AG04450 (cell line): ENCODE measurements around the gene BABAM2. TPM values are rescaled to one million over a fixed set of nuclear protein-coding genes. Genes with fewer than 3 reads are reported as not detected.

Experiments used
- CTCF ChIA-PET: fragments of 300-600, 350-600 bp; formaldehyde crosslinking; extraction: SDS; loops from one replicate; lab custom pipeline; 2022; ENCODE audit warnings: antibody characterized with exemption, inconsistent platforms; lab: Charles Lee
- POLR2A ChIA-PET: fragments of 350-600 bp; formaldehyde crosslinking; extraction: SDS; loops from one replicate; lab custom pipeline; 2021; ENCODE audit warnings: antibody characterized with exemption, inconsistent platforms; lab: Yijun Ruan, JAX
- DNase-seq: peaks from one replicate; pipeline ENCODE4 v3.0.0-alpha.2; 2011; ENCODE audit warnings: low read depth, low spot score
- H3K27ac ChIP-seq: one replicate; pipeline ENCODE4 v1.5.1; 2012; ENCODE audit warnings: low read depth, low read length, control low read depth
- H3K27me3 ChIP-seq: one replicate; pipeline ENCODE4 v1.6.0; 2012; ENCODE audit warnings: low read length; ENCODE audit not compliant: control insufficient read depth, insufficient read depth
- H3K4me3 ChIP-seq: 2 replicates; pipeline ENCODE4 v1.5.1; 2011; ENCODE audit warnings: mild to moderate bottlenecking, low read depth, low read length, control low read depth
- H3K9me3 ChIP-seq: 2 replicates; pipeline ENCODE4 v1.5.1; 2012; ENCODE audit warnings: low read length; ENCODE audit not compliant: control insufficient read depth, insufficient read depth
- polyA plus RNA-seq: library from polyadenylated mRNA; depleted of rRNA; stranded (reverse); fragments of >200 nt; gene quantifications from 2 replicates; pipeline ENCODE4 v1.2.3, GENCODE V29; 2011
- TF ChIP-seq, protein P1 (sequence below): IDR thresholded peaks from 2 replicates; pipeline ENCODE4 v1.5.1; 2011; ENCODE audit warnings: low read depth, low read length, control low read depth, inconsistent platforms

BABAM2 gene
- polyA plus RNA-seq, 1 experiment: 44.5 TPM

DNA sequence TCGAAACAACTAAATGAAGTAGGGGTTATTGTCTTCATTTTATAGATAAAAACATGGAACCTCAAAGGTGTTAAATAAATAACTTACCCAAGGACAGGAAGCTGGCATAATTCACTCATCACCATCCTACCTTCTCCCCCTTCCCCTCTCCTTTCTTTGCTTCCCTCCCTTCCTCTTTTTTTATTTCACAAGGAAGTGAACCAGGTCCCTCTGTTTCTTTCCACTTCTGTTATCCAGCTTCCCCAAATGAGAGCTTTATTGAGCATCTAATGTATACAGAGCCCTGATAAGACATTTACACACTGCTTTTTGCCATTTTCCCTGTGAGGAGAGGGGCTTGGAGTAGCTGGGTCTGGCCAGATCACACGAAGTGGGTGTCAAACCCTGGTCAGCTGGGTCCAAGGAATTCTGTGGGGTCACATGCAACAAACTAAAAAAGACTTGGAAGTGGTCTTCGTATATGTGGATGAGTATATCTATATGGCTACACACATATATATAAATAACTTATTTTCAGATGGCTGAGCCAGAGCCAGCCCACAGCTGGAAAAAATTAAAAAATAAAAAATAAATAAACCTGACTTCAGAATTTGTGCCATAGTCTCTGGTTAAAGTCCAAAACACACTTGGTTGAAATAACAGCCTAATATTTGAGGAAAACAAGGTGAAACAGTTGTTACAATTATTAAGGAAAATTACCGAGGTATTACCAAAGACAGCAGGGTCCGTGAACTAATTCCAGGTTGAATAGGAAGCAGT lies 452.8 kb downstream of the BABAM2 start:
- no peak for DNase-seq
- Histone ChIP-seq H3K9me3 (no peaks in the 10 kb centered on the region; the same call in 1 of the 2 replicates), H3K4me3 (no peak overlapping the region), H3K27ac (no peak overlapping the region), H3K27me3 (no peaks in the 10 kb centered on the region)
- CTCF ChIA-PET: interaction anchor here (1.7 kb wide), 1 partner anchor 639 kb away, joined by 5 read pairs; no protein-coding TSS in a partner anchor
- TF ChIP-seq, protein P1, sequence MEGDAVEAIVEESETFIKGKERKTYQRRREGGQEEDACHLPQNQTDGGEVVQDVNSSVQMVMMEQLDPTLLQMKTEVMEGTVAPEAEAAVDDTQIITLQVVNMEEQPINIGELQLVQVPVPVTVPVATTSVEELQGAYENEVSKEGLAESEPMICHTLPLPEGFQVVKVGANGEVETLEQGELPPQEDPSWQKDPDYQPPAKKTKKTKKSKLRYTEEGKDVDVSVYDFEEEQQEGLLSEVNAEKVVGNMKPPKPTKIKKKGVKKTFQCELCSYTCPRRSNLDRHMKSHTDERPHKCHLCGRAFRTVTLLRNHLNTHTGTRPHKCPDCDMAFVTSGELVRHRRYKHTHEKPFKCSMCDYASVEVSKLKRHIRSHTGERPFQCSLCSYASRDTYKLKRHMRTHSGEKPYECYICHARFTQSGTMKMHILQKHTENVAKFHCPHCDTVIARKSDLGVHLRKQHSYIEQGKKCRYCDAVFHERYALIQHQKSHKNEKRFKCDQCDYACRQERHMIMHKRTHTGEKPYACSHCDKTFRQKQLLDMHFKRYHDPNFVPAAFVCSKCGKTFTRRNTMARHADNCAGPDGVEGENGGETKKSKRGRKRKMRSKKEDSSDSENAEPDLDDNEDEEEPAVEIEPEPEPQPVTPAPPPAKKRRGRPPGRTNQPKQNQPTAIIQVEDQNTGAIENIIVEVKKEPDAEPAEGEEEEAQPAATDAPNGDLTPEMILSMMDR: no peak
- POLR2A ChIA-PET: interaction anchor here (0.6 to 1.7 kb wide), 2 partner anchors 14 to 48 kb away, joined by 6 to 8 read pairs; no protein-coding TSS in a partner anchor

DNA sequence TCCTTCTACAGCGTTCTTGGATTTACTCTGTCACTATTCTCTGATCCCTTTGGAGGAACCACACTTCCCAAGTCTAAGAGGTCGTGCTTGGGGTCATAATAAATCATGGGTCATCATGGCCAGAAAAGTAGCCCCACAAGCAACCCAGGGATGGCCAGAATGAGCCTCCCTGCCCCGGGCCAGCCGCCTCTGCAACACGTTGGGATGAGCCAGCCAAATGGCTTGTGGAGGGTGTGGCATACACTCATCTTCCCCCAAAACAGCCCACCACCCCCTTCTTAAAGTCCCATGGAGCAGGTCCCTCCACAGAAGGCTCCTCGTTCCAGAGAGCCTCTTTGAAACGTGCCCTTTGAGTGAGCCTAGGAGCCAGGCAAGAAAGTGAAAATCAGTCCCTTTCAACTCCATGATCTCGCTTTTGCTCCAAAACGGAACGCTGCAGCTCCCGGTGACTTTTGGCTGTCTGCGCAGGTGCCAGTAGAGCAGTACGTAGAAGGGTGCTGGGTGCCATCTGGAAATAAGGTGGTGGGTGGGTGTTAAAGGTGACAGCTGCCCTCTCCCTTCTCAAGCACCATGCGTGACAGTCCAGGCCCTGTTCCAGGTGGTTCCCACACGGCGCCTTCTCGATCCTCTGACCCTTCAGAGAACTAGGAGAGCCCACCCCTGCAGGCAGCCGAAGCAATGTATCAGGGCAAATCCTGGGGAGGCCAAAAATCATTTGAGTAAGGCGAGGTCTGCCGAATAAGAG lies 453.6 kb downstream of the BABAM2 start:
- no peak overlapping the region for H3K27ac ChIP-seq
- DNase-seq: no peak
- no peaks in the 10 kb centered on the region for H3K27me3 ChIP-seq
- CTCF ChIA-PET: no interaction called here
- no peaks in the 10 kb centered on the region; the same call in 1 of the 2 replicates for H3K9me3 ChIP-seq
- no peak overlapping the region for H3K4me3 ChIP-seq
- POLR2A ChIA-PET: no interaction called here
- TF ChIP-seq, protein P1: no peak

DNA sequence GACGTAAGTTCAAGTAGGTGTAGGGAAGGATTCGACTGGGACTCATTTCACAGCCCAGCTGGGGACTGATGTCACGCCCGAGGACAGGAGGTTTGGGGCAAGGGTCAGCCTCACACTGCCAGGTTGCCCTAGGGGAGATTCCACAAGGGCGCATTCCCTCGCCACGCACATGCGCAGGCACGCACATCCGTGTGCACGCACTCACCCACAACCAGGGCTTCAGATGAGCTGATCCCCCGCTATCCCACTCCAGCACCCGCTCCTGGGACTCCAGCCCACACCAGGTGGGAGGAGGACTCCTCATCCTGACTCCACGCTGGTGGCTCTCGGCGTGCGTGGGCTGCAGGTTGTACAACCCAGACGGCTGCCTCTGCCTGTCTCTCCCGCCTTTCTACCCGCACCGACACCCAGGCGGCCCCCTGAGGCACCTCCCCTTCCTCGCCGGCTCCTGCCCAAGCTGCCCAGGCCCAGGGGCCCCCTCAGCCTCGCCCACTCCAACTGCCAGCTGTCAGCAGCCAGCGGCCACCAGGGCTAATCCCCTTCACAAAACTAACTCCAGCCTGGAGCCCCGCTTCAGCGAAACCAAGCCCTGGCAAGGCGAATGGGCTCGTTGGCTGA lies 454.3 kb downstream of the BABAM2 start:
- H3K27ac ChIP-seq: no peak overlapping the region
- TF ChIP-seq, protein P1: no peak
- no peaks in the 10 kb centered on the region for H3K27me3 ChIP-seq
- H3K4me3 ChIP-seq: no peak overlapping the region
- ChIA-PET CTCF (no interaction called here), POLR2A (no interaction called here)
- no peaks in the 10 kb centered on the region; the same call in 1 of the 2 replicates for H3K9me3 ChIP-seq
- DNase-seq: no peak

DNA sequence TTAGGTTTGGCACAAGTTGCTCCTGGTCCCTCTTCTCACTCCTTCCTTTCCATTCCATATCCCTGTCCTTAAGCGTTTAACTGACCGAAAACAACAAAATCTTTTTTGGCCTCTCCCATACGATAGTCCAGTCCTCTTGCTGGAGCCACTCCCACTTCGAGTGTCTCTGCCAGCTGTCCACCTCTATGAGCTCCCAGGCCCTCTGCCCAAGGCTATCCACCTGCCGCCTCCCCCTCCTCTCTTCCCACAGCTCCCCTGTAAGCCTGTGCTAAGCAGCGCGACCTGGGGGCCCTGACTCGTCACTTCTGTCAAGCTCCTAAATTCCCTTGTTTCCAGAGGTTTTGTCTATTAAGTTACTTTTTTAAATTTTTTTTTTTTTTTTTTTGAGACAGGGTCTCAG lies 455.1 kb downstream of the BABAM2 start:
- CTCF ChIA-PET: interaction anchor here (0.7 kb wide), 1 partner anchor 13 kb away, joined by 5 read pairs; no protein-coding TSS in a partner anchor
- no peak for DNase-seq
- H3K27me3 ChIP-seq: no peaks in the 10 kb centered on the region
- POLR2A ChIA-PET: no interaction called here
- H3K9me3 ChIP-seq: no peaks in the 10 kb centered on the region; the same call in 1 of the 2 replicates
- H3K4me3 ChIP-seq: no peak overlapping the region
- H3K27ac ChIP-seq: no peak overlapping the region
- TF ChIP-seq, protein P1: no peak
